ENCODE measurements around the gene NABP2. TPM values are rescaled to one million over a fixed set of nuclear protein-coding genes. Genes with fewer than 3 reads are reported as not detected.
A peak's percentile ranks its signal among the peaks of the same experiment; 100 is the strongest.

Gene NABP2
- total RNA-seq, 1 donor from 2014 or later: 19.8 TPM

DNA sequence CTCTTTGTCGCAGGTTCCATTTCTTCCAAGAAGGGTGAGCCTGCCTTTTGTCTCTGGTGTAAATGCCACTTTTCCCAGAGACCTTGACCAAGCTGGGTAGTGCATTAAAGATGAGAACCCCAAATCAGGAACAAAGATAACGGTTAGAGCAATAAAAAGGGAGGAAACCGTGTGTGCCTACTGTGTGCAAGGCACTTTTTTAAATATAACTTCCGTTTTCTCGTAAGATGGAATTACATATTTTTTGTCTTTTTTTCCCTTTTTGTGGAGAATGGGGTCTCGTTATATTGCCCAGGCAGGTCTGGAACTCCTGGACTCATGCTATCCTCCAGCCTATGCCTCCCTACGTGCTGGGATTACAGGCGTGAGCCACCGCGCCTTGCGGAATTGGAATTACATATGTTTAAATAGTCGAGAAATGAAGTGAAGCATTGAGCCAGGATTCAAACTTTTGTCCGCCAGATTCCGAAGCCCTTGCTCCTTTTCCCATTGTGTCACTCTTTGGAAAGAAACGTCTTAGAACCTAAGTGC is 506 bp upstream of the NABP2 start:
- H3K9me3 Mint-ChIP-seq (ENCODE audit: unreplicated experiment): no peaks in the 10 kb centered on the region
- H3K36me3 Mint-ChIP-seq (ENCODE audit: low read depth, unreplicated experiment): peaks cover 4% of the 10 kb centered on the region
- DNase-seq (ENCODE audit: low spot score): no peak
- peak overlapping the region; percentile 90 for H3K27ac Mint-ChIP-seq (ENCODE audit: unreplicated experiment)
- peak overlapping the region; percentile 67 for H3K4me3 Mint-ChIP-seq (ENCODE audit: unreplicated experiment)
- H3K27me3 Mint-ChIP-seq (ENCODE audit: unreplicated experiment): peaks cover 10% of the 10 kb centered on the region
- TF ChIP-seq, protein P1, sequence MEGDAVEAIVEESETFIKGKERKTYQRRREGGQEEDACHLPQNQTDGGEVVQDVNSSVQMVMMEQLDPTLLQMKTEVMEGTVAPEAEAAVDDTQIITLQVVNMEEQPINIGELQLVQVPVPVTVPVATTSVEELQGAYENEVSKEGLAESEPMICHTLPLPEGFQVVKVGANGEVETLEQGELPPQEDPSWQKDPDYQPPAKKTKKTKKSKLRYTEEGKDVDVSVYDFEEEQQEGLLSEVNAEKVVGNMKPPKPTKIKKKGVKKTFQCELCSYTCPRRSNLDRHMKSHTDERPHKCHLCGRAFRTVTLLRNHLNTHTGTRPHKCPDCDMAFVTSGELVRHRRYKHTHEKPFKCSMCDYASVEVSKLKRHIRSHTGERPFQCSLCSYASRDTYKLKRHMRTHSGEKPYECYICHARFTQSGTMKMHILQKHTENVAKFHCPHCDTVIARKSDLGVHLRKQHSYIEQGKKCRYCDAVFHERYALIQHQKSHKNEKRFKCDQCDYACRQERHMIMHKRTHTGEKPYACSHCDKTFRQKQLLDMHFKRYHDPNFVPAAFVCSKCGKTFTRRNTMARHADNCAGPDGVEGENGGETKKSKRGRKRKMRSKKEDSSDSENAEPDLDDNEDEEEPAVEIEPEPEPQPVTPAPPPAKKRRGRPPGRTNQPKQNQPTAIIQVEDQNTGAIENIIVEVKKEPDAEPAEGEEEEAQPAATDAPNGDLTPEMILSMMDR (IDR thresholded peaks at IDR 0.05; ENCODE audit: unreplicated experiment): no peak
- peaks cover 39% of the 10 kb centered on the region for H3K4me1 Mint-ChIP-seq (ENCODE audit: unreplicated experiment)

DNA sequence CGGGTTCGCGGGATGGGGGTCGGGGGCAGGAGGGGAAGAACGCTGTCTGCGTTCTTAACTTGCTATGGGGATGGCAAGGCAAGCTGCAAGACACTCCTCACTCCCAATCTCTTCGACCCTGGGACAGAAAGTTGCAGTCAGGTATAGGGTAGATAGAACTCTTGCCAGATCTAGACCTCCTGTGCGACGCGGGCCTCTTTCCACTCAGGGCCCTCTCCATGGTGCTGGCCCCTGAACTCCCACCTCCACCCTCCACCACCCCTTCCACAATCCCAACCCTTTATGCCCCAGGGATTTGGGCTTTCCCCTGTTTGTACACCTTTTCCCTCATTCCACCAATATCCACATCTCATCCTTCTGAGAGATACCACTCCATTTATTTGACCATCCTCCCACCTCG is 812 bp downstream of the NABP2 start:
- Mint-ChIP-seq H3K27me3 (ENCODE audit: unreplicated experiment) (peaks cover 10% of the 10 kb centered on the region), H3K36me3 (ENCODE audit: low read depth, unreplicated experiment) (peaks cover 4% of the 10 kb centered on the region), H3K4me3 (ENCODE audit: unreplicated experiment) (peak overlapping the region; percentile 76), H3K27ac (ENCODE audit: unreplicated experiment) (peak overlapping the region; percentile 64), H3K4me1 (ENCODE audit: unreplicated experiment) (peaks cover 39% of the 10 kb centered on the region), H3K9me3 (ENCODE audit: unreplicated experiment) (no peaks in the 10 kb centered on the region)
- peak; percentile 19 for DNase-seq (ENCODE audit: low spot score)
- TF ChIP-seq, protein P1 (IDR thresholded peaks at IDR 0.05; ENCODE audit: unreplicated experiment): no peak

DNA sequence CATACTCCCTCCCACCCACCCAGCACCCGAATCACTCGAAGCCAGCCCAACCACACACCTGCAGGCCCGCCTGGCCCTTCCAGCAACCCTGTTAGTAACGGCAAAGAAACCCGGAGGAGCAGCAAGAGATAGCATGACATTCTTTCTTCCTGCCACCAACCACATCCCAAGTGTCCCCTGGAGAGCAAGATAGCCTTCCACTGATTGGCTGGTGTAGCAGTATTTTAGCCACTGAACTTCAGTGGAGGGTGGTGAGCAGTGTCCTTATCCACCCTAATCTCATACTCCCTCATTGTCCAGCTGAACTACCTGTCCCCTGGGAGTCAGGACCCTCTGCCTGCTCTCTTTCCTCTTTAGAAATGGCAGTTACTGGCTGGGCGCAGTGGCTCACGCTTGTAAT is 4.9 kb downstream of the NABP2 start:
- TF ChIP-seq, protein P1 (IDR thresholded peaks at IDR 0.05; ENCODE audit: unreplicated experiment): no peak
- Mint-ChIP-seq H3K27ac (ENCODE audit: unreplicated experiment) (no peak overlapping the region), H3K27me3 (ENCODE audit: unreplicated experiment) (peaks cover 8% of the 10 kb centered on the region), H3K36me3 (ENCODE audit: low read depth, unreplicated experiment) (peaks cover 4% of the 10 kb centered on the region), H3K9me3 (ENCODE audit: unreplicated experiment) (no peaks in the 10 kb centered on the region), H3K4me3 (ENCODE audit: unreplicated experiment) (no peak overlapping the region), H3K4me1 (ENCODE audit: unreplicated experiment) (peaks cover 11% of the 10 kb centered on the region)
- no peak for DNase-seq (ENCODE audit: low spot score)

DNA sequence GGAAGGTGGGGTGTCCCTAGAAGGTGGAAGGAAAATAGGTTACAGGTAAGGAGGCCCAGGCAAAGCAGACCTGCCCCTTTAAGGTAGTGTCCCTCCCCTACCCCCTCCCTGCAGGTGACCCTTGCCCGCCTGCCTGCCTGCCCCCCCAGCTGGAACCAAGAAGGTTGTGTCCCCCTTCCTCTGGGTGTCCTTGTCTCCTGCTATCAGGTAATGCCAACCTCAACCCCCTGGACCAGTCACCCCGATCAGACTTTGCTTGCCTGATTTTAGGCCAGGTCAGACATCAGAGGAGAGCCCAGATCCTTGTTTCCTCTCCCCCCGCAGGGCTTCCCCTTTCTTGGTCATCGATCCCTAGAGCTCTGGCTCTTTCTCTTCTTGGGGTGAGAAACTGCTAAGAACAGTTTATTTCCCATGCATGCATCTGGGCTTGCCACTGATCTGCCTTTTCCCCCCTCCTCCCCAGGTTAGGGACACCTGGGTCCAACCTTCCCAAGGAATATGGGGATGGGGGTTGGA is 5.8 kb downstream of the NABP2 start, which contains the start of gene SLC39A5:
Gene SLC39A5, plus strand, starts transcription at position 136 of the 516 bp plus-strand sequence. CDS start 1,224 bp downstream, outside the sequence.
- TF ChIP-seq, protein P1 (IDR thresholded peaks at IDR 0.05; ENCODE audit: unreplicated experiment): no peak
- Mint-ChIP-seq H3K36me3 (ENCODE audit: low read depth, unreplicated experiment) (peaks cover 4% of the 10 kb centered on the region), H3K27me3 (ENCODE audit: unreplicated experiment) (peaks cover 8% of the 10 kb centered on the region), H3K4me1 (ENCODE audit: unreplicated experiment) (peaks cover 6% of the 10 kb centered on the region), H3K27ac (ENCODE audit: unreplicated experiment) (no peak within 1 kb of the TSS), H3K9me3 (ENCODE audit: unreplicated experiment) (no peaks in the 10 kb centered on the region), H3K4me3 (ENCODE audit: unreplicated experiment) (no peak within 1 kb of the TSS)
- DNase-seq (ENCODE audit: low spot score): no peak

DNA sequence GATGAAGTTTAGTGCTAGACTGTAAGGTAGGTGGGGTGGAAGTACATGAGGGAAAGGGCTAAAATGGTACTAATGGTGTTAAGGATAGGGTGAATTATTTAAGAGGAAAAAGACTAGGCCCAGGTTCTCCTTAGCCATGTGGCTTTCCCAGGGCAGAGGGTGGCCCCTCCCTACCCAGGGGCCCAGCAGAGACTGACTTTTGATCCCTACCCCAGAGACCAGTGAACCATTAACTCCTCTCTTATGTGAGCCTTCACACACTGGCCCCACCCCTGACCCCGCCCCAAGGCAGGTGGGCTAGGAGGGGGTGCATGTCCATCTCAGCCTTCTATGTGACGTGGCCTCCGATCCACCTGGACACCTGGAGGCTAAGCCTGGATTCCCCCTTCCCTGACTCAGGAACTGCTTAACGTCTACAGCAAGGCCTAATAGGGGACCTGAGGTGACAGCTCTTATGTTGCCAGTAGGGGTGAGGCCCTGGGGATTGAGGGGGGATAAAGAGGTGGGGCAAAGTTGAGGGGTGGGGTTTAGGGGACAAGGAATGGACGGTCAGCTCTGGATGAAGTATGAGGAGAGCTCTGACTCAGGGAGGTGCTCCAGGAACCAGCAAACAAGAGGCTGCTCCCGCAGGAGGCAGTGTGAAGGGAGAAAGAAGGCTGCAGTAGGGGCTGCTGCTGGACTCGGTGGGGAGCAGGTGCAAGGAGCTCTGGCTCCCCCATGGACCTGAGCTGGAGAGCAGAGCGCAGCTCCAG is 6.5 kb downstream of the NABP2 start:
- Mint-ChIP-seq H3K27ac (ENCODE audit: unreplicated experiment) (no peak overlapping the region), H3K36me3 (ENCODE audit: low read depth, unreplicated experiment) (peaks cover 4% of the 10 kb centered on the region), H3K4me1 (ENCODE audit: unreplicated experiment) (no peaks in the 10 kb centered on the region), H3K27me3 (ENCODE audit: unreplicated experiment) (peaks cover 8% of the 10 kb centered on the region), H3K9me3 (ENCODE audit: unreplicated experiment) (no peaks in the 10 kb centered on the region), H3K4me3 (ENCODE audit: unreplicated experiment) (no peak overlapping the region)
- TF ChIP-seq, protein P1 (IDR thresholded peaks at IDR 0.05; ENCODE audit: unreplicated experiment): no peak
- DNase-seq (ENCODE audit: low spot score): no peak

Data from endothelial cell (in vitro differentiated cells).